ENCODE measurements around the gene BAD. TPM values are rescaled to one million over a fixed set of nuclear protein-coding genes. Genes with fewer than 3 reads are reported as not detected.

Gene BAD
- total RNA-seq, 1 donor from 2014 or later: 43.6 TPM

DNA sequence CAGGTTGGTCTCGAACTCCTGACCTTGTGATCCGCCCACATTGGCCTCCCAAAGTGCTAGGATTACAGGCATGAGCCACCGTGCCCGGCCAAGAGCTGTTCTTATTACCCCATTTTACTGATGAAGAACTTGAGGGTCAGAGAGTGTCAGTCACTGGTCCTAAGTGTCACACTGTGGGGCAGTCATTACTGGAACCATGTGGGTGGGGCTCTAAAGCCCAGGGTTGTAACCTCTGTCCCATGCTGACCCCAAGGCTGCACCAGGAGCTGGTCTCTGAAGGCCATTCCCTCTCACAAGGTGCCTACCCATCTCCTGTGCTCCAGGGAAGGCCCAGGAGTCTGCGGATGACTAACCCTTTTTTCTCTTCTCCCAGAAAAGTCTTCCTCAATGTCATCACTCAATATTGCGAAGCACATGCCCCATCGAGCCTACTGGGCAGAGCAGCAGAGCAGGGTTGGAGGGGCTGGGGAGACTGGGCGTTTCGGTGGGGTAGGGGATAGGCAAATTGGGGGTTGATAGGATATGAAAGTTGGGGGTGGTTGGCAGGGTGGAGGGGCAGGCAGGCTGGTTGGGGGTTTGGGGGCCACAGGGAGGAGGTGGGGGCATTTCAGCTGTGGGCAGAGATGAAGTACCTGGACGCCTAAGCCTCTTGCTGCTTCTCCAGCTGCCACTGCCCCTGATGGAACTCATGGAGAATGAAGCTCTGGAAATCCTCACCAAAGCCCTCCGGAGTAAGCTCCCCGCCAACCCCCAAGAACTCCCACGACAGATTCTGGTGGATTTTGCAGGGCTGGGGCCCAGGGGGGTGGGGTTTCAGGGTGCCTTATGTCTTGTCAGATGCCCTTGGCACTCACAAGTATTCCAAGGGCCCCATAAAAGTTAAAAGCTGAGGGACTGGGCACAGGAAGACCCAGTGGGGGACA is 18.9 kb upstream of the BAD start:
- Mint-ChIP-seq H3K4me1 (ENCODE audit: low read depth, unreplicated experiment) (no peaks in the 10 kb centered on the region), H3K9me3 (ENCODE audit: unreplicated experiment) (no peaks in the 10 kb centered on the region), H3K36me3 (ENCODE audit: low read depth, unreplicated experiment) (no peaks in the 10 kb centered on the region), H3K27ac (ENCODE audit: unreplicated experiment) (no peak overlapping the region), H3K4me3 (ENCODE audit: unreplicated experiment) (peak overlapping the region; percentile 27), H3K27me3 (ENCODE audit: low read depth, unreplicated experiment) (peaks cover 26% of the 10 kb centered on the region)
- Histone ChIP-seq H3K4me3 (ENCODE audit: insufficient read depth, low read depth, low read length) (no peak overlapping the region), H3K4me1 (ENCODE audit: insufficient read depth, low read length) (peaks cover 23% of the 10 kb centered on the region), H3K9me3 (ENCODE audit: insufficient read depth, low read depth, low read length) (no peaks in the 10 kb centered on the region), H3K36me3 (ENCODE audit: insufficient read depth, low read length) (no peaks in the 10 kb centered on the region), H2AFZ (ENCODE audit: low read depth, low read length) (no peak overlapping the region), H3K27ac (ENCODE audit: low read depth, low read length) (no peak overlapping the region), H3K9ac (ENCODE audit: low read length) (no peak overlapping the region), H3K4me2 (ENCODE audit: low read length) (no peak overlapping the region), H3K27me3 (ENCODE audit: insufficient read depth, low read length) (peaks cover 24% of the 10 kb centered on the region), H4K20me1 (ENCODE audit: insufficient read depth, low read length) (peaks cover 6% of the 10 kb centered on the region), H3K79me2 (ENCODE audit: insufficient read depth, low read length) (peaks cover 19% of the 10 kb centered on the region)
- DNase-seq (ENCODE audit: low read depth): no peak
- no peak for FAIRE-seq
- TF ChIP-seq EZH2 (IDR thresholded peaks at IDR 0.05; ENCODE audit: insufficient read depth, low read length): no peak
- TF ChIP-seq, protein P1, sequence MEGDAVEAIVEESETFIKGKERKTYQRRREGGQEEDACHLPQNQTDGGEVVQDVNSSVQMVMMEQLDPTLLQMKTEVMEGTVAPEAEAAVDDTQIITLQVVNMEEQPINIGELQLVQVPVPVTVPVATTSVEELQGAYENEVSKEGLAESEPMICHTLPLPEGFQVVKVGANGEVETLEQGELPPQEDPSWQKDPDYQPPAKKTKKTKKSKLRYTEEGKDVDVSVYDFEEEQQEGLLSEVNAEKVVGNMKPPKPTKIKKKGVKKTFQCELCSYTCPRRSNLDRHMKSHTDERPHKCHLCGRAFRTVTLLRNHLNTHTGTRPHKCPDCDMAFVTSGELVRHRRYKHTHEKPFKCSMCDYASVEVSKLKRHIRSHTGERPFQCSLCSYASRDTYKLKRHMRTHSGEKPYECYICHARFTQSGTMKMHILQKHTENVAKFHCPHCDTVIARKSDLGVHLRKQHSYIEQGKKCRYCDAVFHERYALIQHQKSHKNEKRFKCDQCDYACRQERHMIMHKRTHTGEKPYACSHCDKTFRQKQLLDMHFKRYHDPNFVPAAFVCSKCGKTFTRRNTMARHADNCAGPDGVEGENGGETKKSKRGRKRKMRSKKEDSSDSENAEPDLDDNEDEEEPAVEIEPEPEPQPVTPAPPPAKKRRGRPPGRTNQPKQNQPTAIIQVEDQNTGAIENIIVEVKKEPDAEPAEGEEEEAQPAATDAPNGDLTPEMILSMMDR (IDR thresholded peaks at IDR 0.05; ENCODE audit: insufficient read depth, low read depth, low read length): no peak

DNA sequence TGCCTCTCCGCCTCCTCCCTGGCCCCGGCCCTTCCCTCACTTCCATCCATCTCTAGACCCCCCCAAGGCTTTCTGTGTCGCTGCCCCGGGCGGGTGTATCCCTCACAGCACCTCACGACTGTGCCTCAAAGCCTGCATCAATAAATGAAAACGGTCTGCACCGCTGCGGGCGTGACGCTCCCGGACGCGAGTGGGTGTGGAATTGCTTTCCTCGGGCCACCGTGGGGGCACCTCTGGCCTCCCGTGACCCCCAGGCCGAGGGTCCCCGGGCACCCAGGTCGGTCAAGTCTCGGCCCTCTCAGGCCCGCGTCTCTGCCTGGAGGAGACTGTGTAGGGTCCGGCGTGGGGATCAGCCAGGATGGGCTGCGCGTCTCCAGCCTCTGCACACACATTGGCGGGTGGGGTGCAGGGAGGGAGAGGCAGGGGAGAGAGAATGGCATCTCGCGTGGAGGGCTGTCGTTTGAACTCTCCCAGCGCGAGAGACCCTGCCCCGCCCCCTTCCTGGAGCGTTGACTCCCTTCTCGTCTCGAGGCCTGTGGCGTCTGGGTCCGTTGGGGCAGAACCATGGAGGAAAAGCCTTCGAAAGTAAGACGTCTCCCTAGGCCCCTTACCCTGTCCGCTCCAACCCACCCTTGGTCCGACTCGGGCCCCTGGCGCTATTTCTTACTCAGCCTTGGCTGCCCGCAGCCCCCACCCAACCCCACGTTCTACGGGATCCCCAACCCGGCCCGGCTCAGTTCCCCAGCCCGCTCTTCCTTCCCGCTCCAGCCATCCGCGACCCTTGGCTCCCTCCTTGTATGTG is 15.6 kb upstream of the BAD start, which contains the start of gene CATSPERZ:
TSS of gene CATSPERZ (plus strand) at position 512 of the 802 bp plus-strand sequence. CDS start at position 565, 53 bp downstream.
- H3K27ac Mint-ChIP-seq (ENCODE audit: unreplicated experiment): no peak within 1 kb of the TSS
- no peak within 1 kb of the TSS for H3K27ac ChIP-seq (ENCODE audit: low read depth, low read length)
- H3K4me3 Mint-ChIP-seq (ENCODE audit: unreplicated experiment): peak within 1 kb of the TSS; percentile 50
- no peak for DNase-seq (ENCODE audit: low read depth)
- H3K9me3 Mint-ChIP-seq (ENCODE audit: unreplicated experiment): no peaks in the 10 kb centered on the region
- H3K4me1 Mint-ChIP-seq (ENCODE audit: low read depth, unreplicated experiment): peaks cover 5% of the 10 kb centered on the region
- no peaks in the 10 kb centered on the region for H3K79me2 ChIP-seq (ENCODE audit: insufficient read depth, low read length)
- peaks cover 57% of the 10 kb centered on the region for H3K27me3 Mint-ChIP-seq (ENCODE audit: low read depth, unreplicated experiment)
- no peaks in the 10 kb centered on the region for H3K36me3 ChIP-seq (ENCODE audit: insufficient read depth, low read length)
- peaks cover 57% of the 10 kb centered on the region for H3K27me3 ChIP-seq (ENCODE audit: insufficient read depth, low read length)
- no peaks in the 10 kb centered on the region for H3K36me3 Mint-ChIP-seq (ENCODE audit: low read depth, unreplicated experiment)
- no peaks in the 10 kb centered on the region for H3K9me3 ChIP-seq (ENCODE audit: insufficient read depth, low read depth, low read length)
- peak within 1 kb of the TSS; percentile 64 for H2AFZ ChIP-seq (ENCODE audit: low read depth, low read length)
- peak within 1 kb of the TSS; percentile 81 for H3K4me2 ChIP-seq (ENCODE audit: low read length)
- peaks cover 5% of the 10 kb centered on the region for H4K20me1 ChIP-seq (ENCODE audit: insufficient read depth, low read length)
- no peak for FAIRE-seq
- H3K9ac ChIP-seq (ENCODE audit: low read length): no peak within 1 kb of the TSS
- TF ChIP-seq EZH2 (IDR thresholded peaks at IDR 0.05; ENCODE audit: insufficient read depth, low read length): peak; percentile 49
- TF ChIP-seq, protein P1 (IDR thresholded peaks at IDR 0.05; ENCODE audit: insufficient read depth, low read depth, low read length): no peak
- peak within 1 kb of the TSS; percentile 34 for H3K4me3 ChIP-seq (ENCODE audit: insufficient read depth, low read depth, low read length)
- peaks cover 11% of the 10 kb centered on the region for H3K4me1 ChIP-seq (ENCODE audit: insufficient read depth, low read length)

Data from astrocyte (in vitro differentiated cells and primary cell).